HEK293 (cell line): ENCODE data around the gene SPRED2.
A peak's percentile ranks its signal among the peaks of the same experiment; 100 is the strongest.

Experiments used
- CTCF ChIA-PET: fragments of 350-600 bp; formaldehyde crosslinking; extraction: SDS; loops from one replicate; lab custom pipeline; 2021; ENCODE audit warnings: antibody characterized with exemption; lab: Yijun Ruan, JAX
- POLR2A ChIA-PET: fragments of 300-600 bp; formaldehyde crosslinking; extraction: SDS; loops from one replicate; lab custom pipeline; 2020; ENCODE audit warnings: antibody characterized with exemption, inconsistent platforms; lab: Yijun Ruan, JAX
- H3K27ac ChIP-seq: fragments of 200-500 bp; sonication (Bioruptor generic); 2 replicates; pipeline ENCODE4 v1.5.1; 2014; ENCODE audit warnings: low read depth, low read length, control low read depth, inconsistent platforms; ENCODE audit errors: extremely low read depth
- H3K36me3 ChIP-seq, 2 experiments: fragments of 200-500 bp in 1 of 2; sonication (Bioruptor generic) in 1 of 2; 1 replicate in 1 of 2; 2 replicates in 1 of 2; pipeline ENCODE4 v1.5.1; 2014 to 2017; ENCODE audit warnings: inconsistent platforms in 2 of 2, low read length in 2 of 2; ENCODE audit not compliant: control insufficient read depth in 2 of 2, insufficient read depth in 1 of 2
- H3K4me1 ChIP-seq: fragments of 200-500 bp; sonication (Bioruptor generic); 2 replicates; pipeline ENCODE4 v1.5.1; 2014; ENCODE audit warnings: mild to moderate bottlenecking, low read length, inconsistent platforms; ENCODE audit not compliant: control insufficient read depth, insufficient read depth
- H3K4me3 ChIP-seq: 2 replicates; pipeline ENCODE4 v1.5.1; 2011; ENCODE audit warnings: low read depth, mild to moderate bottlenecking, control low read depth, low read length, moderate library complexity
- H3K9me3 ChIP-seq: fragments of 200-500 bp; sonication (Bioruptor generic); 2 replicates; pipeline ENCODE4 v1.5.1; 2014; ENCODE audit warnings: low read depth, low read length, inconsistent platforms; ENCODE audit not compliant: control insufficient read depth, insufficient read depth
- EGR2 ChIP-seq: fragments of 450-650 bp; formaldehyde crosslinking; IDR thresholded peaks from 2 replicates; pipeline ENCODE4 v1.5.1; 2016; ENCODE audit warnings: low read depth, missing biosample characterization, missing genetic modification characterization
- FEZF1 ChIP-seq: fragments of 450-650 bp; formaldehyde crosslinking; IDR thresholded peaks from 2 replicates; pipeline ENCODE4 v1.5.1; 2016; ENCODE audit warnings: missing biosample characterization, missing genetic modification characterization
- KLF8 ChIP-seq: fragments of 450-650 bp; formaldehyde crosslinking; IDR thresholded peaks from 2 replicates; pipeline ENCODE4 v1.5.1; 2016; ENCODE audit warnings: missing biosample characterization, missing genetic modification characterization
- REPIN1 ChIP-seq: fragments of 450-650 bp; formaldehyde crosslinking; IDR thresholded peaks from 2 replicates; pipeline ENCODE4 v1.5.1; 2017; ENCODE audit warnings: missing biosample characterization, missing genetic modification characterization, low read depth
- SP7 ChIP-seq: fragments of 450-650 bp; formaldehyde crosslinking; IDR thresholded peaks from 2 replicates; pipeline ENCODE4 v1.5.1; 2016; ENCODE audit warnings: missing biosample characterization, missing genetic modification characterization
- WT1 ChIP-seq: fragments of 450-650 bp; formaldehyde crosslinking; IDR thresholded peaks from 2 replicates; pipeline ENCODE4 v1.5.1; 2016; ENCODE audit warnings: missing biosample characterization, missing genetic modification characterization
- ZBTB1 ChIP-seq: fragments of 450-650 bp; formaldehyde crosslinking; IDR thresholded peaks from 2 replicates; pipeline ENCODE4 v1.5.1; 2016; ENCODE audit warnings: missing biosample characterization, missing genetic modification characterization
- ZBTB21 ChIP-seq: fragments of 450-650 bp; formaldehyde crosslinking; IDR thresholded peaks from 2 replicates; pipeline ENCODE4 v1.5.1; 2017; ENCODE audit warnings: missing biosample characterization, missing genetic modification characterization
- ZNF10 ChIP-seq: fragments of 450-650 bp; formaldehyde crosslinking; IDR thresholded peaks from 2 replicates; pipeline ENCODE4 v1.5.1; 2017; ENCODE audit warnings: missing biosample characterization, missing genetic modification characterization
- ZNF121 ChIP-seq: fragments of 450-650 bp; formaldehyde crosslinking; IDR thresholded peaks from 2 replicates; pipeline ENCODE4 v1.5.1; 2016; ENCODE audit warnings: missing biosample characterization, missing genetic modification characterization
- ZNF138 ChIP-seq: fragments of 450-650 bp; formaldehyde crosslinking; IDR thresholded peaks from 2 replicates; pipeline ENCODE4 v1.5.1; 2016; ENCODE audit warnings: missing biosample characterization, missing genetic modification characterization, borderline replicate concordance
- ZNF174 ChIP-seq: fragments of 450-650 bp; formaldehyde crosslinking; IDR thresholded peaks from 2 replicates; pipeline ENCODE4 v1.5.0; 2017; ENCODE audit warnings: missing biosample characterization, mild to moderate bottlenecking, missing genetic modification characterization
- ZNF175 ChIP-seq: fragments of 450-650 bp; formaldehyde crosslinking; IDR thresholded peaks from 2 replicates; pipeline ENCODE4 v1.5.1; 2016; ENCODE audit warnings: missing biosample characterization, missing genetic modification characterization
- ZNF19 ChIP-seq: fragments of 450-650 bp; formaldehyde crosslinking; IDR thresholded peaks from 2 replicates; pipeline ENCODE4; 2016; ENCODE audit warnings: missing biosample characterization, missing genetic modification characterization, low read depth
- ZNF350 ChIP-seq: fragments of 450-650 bp; formaldehyde crosslinking; IDR thresholded peaks from 2 replicates; pipeline ENCODE4 v1.5.0; 2017; ENCODE audit warnings: missing biosample characterization, mild to moderate bottlenecking, missing genetic modification characterization
- ZNF366 ChIP-seq: fragments of 450-650 bp; formaldehyde crosslinking; conservative IDR thresholded peaks from 2 replicates; pipeline ENCODE4 v1.5.1; 2016; ENCODE audit warnings: missing biosample characterization, missing genetic modification characterization
- ZNF37A ChIP-seq: fragments of 450-650 bp; IDR thresholded peaks from 2 replicates; pipeline ENCODE4 v1.5.1; 2018; ENCODE audit warnings: missing biosample characterization, missing genetic modification characterization
- ZNF514 ChIP-seq: fragments of 450-650 bp; formaldehyde crosslinking; IDR thresholded peaks from 2 replicates; pipeline ENCODE4 v1.5.1; 2016; ENCODE audit warnings: missing biosample characterization, missing genetic modification characterization
- ZNF585B ChIP-seq: fragments of 450-650 bp; formaldehyde crosslinking; IDR thresholded peaks from 2 replicates; pipeline ENCODE4 v1.5.1; 2016; ENCODE audit warnings: missing biosample characterization, missing genetic modification characterization
- ZNF596 ChIP-seq: fragments of 450-650 bp; IDR thresholded peaks from 2 replicates; pipeline ENCODE4 v1.5.0; 2018; ENCODE audit warnings: missing biosample characterization, mild to moderate bottlenecking, missing genetic modification characterization, moderate library complexity
- ZNF654 ChIP-seq: fragments of 450-650 bp; formaldehyde crosslinking; IDR thresholded peaks from 2 replicates; pipeline ENCODE4 v1.5.1; 2016; ENCODE audit warnings: low read depth, missing biosample characterization, missing genetic modification characterization
- ZNF76 ChIP-seq: fragments of 450-650 bp; formaldehyde crosslinking; IDR thresholded peaks from 2 replicates; pipeline ENCODE4; 2016; ENCODE audit warnings: low read depth, missing biosample characterization, missing genetic modification characterization, borderline replicate concordance
- ZNF837 ChIP-seq: fragments of 450-650 bp; formaldehyde crosslinking; IDR thresholded peaks from 2 replicates; pipeline ENCODE4 v1.5.1; 2016; ENCODE audit warnings: missing biosample characterization, missing genetic modification characterization
- ZXDB ChIP-seq: fragments of 450-650 bp; formaldehyde crosslinking; IDR thresholded peaks from 2 replicates; pipeline ENCODE4 v1.5.1; 2016; ENCODE audit warnings: missing biosample characterization, missing genetic modification characterization
- TF ChIP-seq, protein P1 (sequence below): fragments of 450-650 bp; formaldehyde crosslinking; IDR thresholded peaks from 2 replicates; pipeline ENCODE4 v1.5.0; 2017; ENCODE audit warnings: missing biosample characterization, missing genetic modification characterization, borderline replicate concordance
- TF ChIP-seq, protein P2 (sequence below): fragments of 450-650 bp; formaldehyde crosslinking; IDR thresholded peaks from 2 replicates; pipeline ENCODE4 v1.5.1; 2016; ENCODE audit warnings: missing biosample characterization, missing genetic modification characterization
- TF ChIP-seq, protein P3 (sequence below): fragments of 450-650 bp; formaldehyde crosslinking; IDR thresholded peaks from 2 replicates; pipeline ENCODE4 v1.5.1; 2016; ENCODE audit warnings: missing biosample characterization, missing genetic modification characterization
- TF ChIP-seq, protein P4 (sequence below): fragments of 450-650 bp; formaldehyde crosslinking; optimal IDR thresholded peaks from 2 replicates; pipeline ENCODE3; 2016; ENCODE audit warnings: missing biosample characterization, mild to moderate bottlenecking, missing genetic modification characterization
- TF ChIP-seq, protein P5 (sequence below): fragments of 450-650 bp; formaldehyde crosslinking; IDR thresholded peaks from 2 replicates; pipeline ENCODE4 v1.5.1; 2017; ENCODE audit warnings: missing biosample characterization, missing genetic modification characterization

The SPRED2 gene

DNA sequence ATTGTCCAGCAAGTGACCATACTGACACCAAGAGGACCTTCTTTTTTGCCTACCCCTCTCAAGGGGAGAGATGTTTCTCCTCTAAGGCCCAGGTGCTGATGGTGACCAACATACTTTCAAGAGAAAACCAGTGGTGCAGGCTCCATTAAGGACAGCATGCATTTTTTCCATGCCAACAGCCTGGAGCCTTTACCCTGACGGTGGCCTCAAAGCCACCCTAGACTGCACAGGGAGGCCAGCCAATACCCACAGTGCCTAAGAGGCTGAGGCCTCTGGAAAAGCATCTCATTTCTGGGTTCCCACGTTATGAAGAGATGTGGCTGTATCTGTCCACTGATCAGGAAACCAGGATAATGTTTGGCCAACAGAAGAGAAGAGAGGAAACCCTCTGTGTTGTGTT is 19.3 kb downstream of the SPRED2 start:
- ChIA-PET POLR2A (no interaction called here), CTCF (no interaction called here)
- Histone ChIP-seq H3K9me3 (no peaks in the 10 kb centered on the region), H3K27ac (no peak overlapping the region), H3K36me3 (no peaks in the 10 kb centered on the region), H3K4me1 (peaks cover 17% of the 10 kb centered on the region), H3K4me3 (no peak overlapping the region)
- no peak for TF ChIP-seq ZNF837 (tag by site-specific recombination)
- TF ChIP-seq ZNF138 (tag by site-specific recombination), result no peak
- TF ChIP-seq ZNF514 (tag by site-specific recombination), result no peak
- TF ChIP-seq, protein P1, sequence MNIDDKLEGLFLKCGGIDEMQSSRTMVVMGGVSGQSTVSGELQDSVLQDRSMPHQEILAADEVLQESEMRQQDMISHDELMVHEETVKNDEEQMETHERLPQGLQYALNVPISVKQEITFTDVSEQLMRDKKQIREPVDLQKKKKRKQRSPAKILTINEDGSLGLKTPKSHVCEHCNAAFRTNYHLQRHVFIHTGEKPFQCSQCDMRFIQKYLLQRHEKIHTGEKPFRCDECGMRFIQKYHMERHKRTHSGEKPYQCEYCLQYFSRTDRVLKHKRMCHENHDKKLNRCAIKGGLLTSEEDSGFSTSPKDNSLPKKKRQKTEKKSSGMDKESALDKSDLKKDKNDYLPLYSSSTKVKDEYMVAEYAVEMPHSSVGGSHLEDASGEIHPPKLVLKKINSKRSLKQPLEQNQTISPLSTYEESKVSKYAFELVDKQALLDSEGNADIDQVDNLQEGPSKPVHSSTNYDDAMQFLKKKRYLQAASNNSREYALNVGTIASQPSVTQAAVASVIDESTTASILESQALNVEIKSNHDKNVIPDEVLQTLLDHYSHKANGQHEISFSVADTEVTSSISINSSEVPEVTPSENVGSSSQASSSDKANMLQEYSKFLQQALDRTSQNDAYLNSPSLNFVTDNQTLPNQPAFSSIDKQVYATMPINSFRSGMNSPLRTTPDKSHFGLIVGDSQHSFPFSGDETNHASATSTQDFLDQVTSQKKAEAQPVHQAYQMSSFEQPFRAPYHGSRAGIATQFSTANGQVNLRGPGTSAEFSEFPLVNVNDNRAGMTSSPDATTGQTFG (tag by site-specific recombination), result no peak
- no peak for TF ChIP-seq REPIN1 (tag by site-specific recombination)
- TF ChIP-seq, protein P2, sequence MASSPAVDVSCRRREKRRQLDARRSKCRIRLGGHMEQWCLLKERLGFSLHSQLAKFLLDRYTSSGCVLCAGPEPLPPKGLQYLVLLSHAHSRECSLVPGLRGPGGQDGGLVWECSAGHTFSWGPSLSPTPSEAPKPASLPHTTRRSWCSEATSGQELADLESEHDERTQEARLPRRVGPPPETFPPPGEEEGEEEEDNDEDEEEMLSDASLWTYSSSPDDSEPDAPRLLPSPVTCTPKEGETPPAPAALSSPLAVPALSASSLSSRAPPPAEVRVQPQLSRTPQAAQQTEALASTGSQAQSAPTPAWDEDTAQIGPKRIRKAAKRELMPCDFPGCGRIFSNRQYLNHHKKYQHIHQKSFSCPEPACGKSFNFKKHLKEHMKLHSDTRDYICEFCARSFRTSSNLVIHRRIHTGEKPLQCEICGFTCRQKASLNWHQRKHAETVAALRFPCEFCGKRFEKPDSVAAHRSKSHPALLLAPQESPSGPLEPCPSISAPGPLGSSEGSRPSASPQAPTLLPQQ, result no peak
- TF ChIP-seq EGR2 (tag by site-specific recombination), result no peak
- TF ChIP-seq KLF8 (tag by site-specific recombination), result no peak
- TF ChIP-seq ZNF596, result no peak
- TF ChIP-seq ZNF174 (tag by site-specific recombination), result no peak
- TF ChIP-seq ZNF121, result no peak
- no peak for TF ChIP-seq ZNF585B
- TF ChIP-seq, protein P3, sequence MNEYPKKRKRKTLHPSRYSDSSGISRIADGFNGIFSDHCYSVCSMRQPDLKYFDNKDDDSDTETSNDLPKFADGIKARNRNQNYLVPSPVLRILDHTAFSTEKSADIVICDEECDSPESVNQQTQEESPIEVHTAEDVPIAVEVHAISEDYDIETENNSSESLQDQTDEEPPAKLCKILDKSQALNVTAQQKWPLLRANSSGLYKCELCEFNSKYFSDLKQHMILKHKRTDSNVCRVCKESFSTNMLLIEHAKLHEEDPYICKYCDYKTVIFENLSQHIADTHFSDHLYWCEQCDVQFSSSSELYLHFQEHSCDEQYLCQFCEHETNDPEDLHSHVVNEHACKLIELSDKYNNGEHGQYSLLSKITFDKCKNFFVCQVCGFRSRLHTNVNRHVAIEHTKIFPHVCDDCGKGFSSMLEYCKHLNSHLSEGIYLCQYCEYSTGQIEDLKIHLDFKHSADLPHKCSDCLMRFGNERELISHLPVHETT (tag by site-specific recombination), result no peak
- TF ChIP-seq, protein P4, sequence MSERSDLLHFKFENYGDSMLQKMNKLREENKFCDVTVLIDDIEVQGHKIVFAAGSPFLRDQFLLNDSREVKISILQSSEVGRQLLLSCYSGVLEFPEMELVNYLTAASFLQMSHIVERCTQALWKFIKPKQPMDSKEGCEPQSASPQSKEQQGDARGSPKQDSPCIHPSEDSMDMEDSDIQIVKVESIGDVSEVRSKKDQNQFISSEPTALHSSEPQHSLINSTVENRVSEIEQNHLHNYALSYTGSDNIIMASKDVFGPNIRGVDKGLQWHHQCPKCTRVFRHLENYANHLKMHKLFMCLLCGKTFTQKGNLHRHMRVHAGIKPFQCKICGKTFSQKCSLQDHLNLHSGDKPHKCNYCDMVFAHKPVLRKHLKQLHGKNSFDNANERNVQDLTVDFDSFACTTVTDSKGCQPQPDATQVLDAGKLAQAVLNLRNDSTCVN (tag by site-specific recombination), result no peak
- no peak for TF ChIP-seq ZXDB
- no peak for TF ChIP-seq ZBTB21 (tag by site-specific recombination)

DNA sequence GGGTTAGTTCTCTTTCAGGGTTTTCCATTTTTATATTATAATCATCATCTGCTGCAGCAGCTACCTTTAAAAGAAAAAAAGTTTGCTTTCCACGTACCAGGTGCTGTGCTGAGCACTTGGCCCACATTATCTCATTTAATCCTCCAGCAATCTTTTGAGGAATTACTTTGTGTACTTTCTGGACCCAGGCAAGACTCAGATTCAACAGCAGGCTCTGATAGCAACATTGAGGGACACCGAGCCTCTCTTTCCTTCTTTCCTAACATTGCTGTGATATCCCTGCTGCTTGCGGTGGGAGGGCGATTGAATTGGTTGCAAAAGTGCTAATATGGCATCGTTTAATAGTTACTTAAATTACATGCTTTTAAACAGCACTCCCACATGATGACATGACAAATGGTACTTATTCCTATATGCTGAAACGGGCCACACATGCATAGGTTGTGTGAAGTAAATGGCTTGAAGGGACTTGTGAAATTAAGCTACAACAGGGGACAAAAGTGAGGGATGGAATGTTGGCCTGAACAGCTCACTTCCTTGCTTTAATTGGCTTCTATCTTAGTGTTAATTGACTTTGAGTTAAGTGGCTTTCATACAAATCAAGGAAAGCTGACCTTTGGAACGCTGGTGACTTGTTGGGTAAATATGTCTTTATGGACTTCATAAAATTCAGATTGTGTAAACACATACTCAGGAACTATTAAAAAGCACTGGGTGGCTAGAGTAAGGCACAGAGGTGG is 21.2 kb downstream of the SPRED2 start:
- ChIA-PET POLR2A (no interaction called here), CTCF (no interaction called here)
- Histone ChIP-seq H3K9me3 (no peaks in the 10 kb centered on the region), H3K36me3 (no peaks in the 10 kb centered on the region), H3K27ac (no peak overlapping the region), H3K4me3 (no peak overlapping the region), H3K4me1 (peaks cover 32% of the 10 kb centered on the region)
- no peak for TF ChIP-seq ZNF76 (tag by site-specific recombination)
- TF ChIP-seq ZNF175 (tag by site-specific recombination), result no peak
- TF ChIP-seq ZBTB1 (tag by site-specific recombination), result no peak
- TF ChIP-seq ZNF19 (tag by site-specific recombination), result no peak
- peak; percentile 49 for TF ChIP-seq WT1 (tag by site-specific recombination)
- no peak for TF ChIP-seq ZNF37A (tag by site-specific recombination)
- TF ChIP-seq FEZF1 (tag by site-specific recombination), result peak; percentile 56; the same call in 1 of the 2 replicates
- TF ChIP-seq, protein P5, sequence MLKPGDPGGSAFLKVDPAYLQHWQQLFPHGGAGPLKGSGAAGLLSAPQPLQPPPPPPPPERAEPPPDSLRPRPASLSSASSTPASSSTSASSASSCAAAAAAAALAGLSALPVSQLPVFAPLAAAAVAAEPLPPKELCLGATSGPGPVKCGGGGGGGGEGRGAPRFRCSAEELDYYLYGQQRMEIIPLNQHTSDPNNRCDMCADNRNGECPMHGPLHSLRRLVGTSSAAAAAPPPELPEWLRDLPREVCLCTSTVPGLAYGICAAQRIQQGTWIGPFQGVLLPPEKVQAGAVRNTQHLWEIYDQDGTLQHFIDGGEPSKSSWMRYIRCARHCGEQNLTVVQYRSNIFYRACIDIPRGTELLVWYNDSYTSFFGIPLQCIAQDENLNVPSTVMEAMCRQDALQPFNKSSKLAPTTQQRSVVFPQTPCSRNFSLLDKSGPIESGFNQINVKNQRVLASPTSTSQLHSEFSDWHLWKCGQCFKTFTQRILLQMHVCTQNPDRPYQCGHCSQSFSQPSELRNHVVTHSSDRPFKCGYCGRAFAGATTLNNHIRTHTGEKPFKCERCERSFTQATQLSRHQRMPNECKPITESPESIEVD (tag by site-specific recombination), result peak; percentile 54; the same call in 1 of the 2 replicates
- no peak for TF ChIP-seq ZNF10 (tag by site-specific recombination)
- TF ChIP-seq ZNF654 (tag by site-specific recombination), result no peak
- TF ChIP-seq SP7 (tag by site-specific recombination), result peak; percentile 48
- peak; percentile 48 for TF ChIP-seq ZNF366
- TF ChIP-seq ZNF138 (tag by site-specific recombination), result no peak
- TF ChIP-seq ZNF350 (tag by site-specific recombination), result no peak
